ENCODE data around the gene MCF2L2.
"Not testable (repeated sequence)": the region's sequence is repeated elsewhere in the genome, so short reads cannot be mapped to it uniquely, and the experiment has no call there.

Gene MCF2L2, protein sequence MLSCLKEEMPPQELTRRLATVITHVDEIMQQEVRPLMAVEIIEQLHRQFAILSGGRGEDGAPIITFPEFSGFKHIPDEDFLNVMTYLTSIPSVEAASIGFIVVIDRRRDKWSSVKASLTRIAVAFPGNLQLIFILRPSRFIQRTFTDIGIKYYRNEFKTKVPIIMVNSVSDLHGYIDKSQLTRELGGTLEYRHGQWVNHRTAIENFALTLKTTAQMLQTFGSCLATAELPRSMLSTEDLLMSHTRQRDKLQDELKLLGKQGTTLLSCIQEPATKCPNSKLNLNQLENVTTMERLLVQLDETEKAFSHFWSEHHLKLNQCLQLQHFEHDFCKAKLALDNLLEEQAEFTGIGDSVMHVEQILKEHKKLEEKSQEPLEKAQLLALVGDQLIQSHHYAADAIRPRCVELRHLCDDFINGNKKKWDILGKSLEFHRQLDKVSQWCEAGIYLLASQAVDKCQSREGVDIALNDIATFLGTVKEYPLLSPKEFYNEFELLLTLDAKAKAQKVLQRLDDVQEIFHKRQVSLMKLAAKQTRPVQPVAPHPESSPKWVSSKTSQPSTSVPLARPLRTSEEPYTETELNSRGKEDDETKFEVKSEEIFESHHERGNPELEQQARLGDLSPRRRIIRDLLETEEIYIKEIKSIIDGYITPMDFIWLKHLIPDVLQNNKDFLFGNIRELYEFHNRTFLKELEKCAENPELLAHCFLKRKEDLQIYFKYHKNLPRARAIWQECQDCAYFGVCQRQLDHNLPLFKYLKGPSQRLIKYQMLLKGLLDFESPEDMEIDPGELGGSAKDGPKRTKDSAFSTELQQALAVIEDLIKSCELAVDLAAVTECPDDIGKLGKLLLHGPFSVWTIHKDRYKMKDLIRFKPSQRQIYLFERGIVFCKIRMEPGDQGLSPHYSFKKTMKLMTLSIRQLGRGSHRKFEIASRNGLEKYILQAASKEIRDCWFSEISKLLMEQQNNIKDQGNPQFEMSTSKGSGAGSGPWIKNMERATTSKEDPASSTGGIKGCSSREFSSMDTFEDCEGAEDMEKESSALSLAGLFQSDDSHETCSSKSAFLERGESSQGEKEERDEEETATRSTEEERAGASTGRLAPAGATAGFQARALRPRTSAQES

DNA sequence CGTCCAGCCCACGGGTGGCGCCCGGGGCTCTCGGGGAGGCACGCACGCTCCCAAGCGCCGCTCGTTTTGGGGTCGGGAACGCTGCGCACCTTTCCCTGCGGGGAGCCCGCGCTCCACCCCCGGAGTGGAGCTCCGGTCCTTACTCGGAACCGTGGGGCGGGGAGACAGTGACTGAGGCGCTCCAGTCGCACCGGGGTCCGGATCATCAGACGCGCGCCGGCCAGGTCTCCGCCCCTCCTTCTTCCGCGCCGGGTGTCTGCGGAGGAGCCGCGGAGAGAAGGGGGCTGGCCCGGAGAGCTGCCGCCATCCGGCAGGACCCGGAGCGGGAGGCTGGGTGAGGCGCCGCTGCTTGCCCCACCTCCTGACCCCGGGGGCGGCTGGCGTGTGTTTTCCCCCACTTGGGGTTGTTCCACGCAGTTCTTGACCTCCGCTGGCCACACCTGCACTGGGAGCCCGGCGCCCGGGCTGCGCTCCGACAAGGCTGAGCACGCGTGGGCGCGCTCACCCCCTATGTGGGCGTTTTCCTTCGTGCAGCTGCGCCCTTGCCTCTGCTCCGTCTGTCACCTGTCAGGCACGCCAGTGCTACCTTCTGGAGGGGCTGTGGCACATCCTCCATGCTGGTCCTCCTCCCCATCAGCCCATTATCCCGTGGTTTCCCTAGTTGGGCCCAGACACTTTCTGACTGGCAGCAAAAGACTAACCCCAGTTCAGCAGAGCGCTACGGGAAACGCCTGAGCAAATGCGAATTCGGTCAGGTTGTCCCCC, at the start of gene MCF2L2:
MCF2L2 (minus strand) TSS at position 173 of the 765 bp plus-strand sequence. CDS start 642 bp downstream, outside the sequence.
- DNase-seq = peak; percentile 62

DNA sequence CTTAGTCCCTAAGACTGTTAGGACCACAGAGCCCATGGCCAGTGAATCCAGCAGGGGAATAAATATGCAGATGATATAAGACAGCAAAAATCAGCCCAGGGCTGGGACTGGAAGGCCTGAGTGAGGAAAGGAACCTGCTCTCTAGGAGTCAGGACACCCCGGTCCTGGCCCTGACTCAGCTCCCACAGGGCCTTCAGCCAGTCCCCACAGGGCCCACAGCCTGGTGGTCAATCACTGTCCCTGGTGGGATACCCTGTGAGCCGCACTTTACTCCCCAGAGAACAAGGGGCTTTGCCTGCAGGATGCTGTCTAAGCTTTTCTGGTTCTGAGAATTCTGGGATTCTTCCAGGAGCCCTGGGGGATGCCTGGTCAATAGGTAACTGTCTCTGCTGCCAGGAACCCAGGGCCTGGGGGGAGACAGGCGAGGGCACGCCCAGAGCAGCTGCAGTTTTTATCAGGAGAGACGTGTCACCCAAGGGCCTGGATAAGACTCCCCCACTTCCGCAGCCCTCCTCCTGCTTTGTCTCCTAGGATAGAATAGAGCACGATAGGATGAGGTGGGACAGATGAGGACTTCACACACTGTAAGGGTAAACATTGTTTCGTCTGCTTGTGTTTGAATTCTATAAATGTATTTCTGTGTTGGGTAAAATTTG, 49.5 kb upstream of the MCF2L2 start:
- DNase-seq = no peak

DNA sequence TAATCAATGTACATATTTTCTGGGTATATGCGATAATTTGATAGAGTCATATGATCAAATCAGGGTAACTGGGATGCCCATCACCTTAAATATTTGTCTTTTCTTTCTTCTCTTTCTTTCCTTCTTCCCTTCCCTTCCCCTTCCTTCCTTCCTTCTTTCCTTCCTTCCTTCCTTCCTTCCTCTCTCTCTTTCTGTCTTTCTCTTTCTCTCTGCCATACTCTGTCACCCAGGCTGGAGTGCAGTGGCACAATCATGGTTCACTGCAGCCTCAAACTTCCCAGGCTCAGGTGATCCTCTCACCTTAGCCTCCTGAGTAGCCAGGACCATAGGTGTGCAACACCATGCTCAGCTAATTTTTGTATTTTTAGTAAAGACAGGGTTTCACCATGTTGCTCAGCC, 47.3 kb upstream of the MCF2L2 start:
- DNase-seq = not testable (repeated sequence)

DNA sequence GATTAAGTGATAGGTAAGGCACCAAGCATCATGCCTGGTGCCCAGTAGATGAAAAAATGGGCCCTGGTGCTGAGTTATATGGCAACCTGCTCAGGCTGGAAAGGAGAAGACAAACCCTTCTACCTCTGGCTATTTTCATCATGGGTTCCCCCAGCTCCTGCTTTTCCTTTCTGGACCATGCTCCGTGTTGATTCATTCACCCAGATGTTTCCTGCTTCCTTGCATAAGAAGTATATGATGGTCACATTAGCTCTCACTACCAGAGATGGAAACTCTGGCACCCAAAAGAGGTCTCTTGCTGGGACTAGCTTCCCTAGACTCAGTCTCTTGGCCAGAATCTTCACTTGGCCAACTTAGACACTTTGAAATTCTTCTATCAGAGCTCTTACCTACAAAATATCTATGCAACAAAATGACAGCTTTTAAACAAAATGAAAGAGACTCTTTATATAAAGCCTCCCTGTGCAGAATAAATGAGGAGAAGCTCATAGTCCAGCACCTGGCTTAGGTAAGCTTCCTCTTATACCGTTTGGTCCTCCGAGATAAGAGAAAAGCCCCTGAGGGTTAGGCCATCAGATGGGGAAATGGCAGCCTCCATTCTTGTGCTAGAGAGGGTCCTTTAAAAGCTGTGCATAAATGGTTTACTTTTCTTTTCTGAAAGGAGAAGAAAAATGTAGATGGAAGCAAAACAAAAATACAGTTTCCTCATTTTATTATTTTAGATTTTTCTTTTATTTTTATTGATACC, 46.8 kb upstream of the MCF2L2 start:
- DNase-seq = no peak

DNA sequence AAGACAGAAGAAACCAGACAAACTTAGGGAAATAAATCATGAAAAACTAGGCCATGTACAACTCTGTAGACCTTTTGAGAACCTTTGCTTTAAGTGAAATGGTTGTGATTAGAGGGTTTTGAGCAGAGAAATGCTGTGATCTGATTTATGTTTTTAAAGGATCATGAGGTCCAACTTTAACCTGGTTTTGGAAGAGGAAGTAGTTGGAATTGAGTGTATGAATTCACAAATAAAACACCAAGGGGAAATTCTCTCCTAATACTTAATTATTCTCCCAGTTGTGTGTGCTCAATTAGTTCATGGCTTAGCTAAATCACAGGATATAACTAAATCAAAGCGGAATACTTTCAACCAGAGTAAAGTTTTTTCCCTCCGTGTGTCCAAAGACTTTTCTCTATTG, 45.5 kb upstream of the MCF2L2 start:
- DNase-seq = no peak

DNA sequence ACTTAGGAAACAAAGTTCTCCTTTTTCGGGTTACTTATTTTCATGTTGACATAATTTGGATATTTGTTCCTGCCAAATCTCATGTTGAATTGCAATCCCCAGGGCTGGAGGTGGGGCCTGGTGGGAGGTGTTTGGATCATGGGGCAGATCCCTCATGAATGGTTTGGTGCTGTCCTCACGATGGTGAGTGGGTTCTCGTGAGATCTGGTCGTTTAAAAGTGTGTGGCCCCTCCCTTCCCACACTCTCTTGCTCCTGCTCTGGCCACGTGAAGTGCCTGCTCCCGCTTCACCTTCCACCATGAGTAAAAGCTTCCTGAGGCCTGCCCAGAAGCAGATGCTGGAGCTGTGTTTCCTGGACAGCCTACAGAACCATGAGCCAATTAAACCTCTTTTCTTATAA, 43.7 kb upstream of the MCF2L2 start:
- no peak for DNase-seq

DNA sequence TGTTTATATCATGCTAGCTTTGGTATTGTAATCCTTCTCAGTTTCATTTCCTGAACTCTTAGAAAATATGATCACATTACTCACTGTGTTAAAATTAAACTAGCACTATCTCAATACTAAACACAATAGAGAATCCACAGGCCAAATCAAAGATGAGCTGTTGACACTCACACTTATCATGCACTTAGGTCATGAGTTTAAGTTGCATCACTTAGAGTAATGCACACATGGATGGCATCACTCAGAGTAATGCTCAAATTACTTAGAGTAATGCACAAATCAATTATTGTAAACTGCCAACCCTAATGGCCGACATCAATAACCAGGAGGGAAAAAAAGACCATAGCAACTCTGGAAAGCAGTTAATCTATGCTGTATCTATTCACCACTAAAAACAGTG, 40.0 kb upstream of the MCF2L2 start:
- no peak for DNase-seq

DNA sequence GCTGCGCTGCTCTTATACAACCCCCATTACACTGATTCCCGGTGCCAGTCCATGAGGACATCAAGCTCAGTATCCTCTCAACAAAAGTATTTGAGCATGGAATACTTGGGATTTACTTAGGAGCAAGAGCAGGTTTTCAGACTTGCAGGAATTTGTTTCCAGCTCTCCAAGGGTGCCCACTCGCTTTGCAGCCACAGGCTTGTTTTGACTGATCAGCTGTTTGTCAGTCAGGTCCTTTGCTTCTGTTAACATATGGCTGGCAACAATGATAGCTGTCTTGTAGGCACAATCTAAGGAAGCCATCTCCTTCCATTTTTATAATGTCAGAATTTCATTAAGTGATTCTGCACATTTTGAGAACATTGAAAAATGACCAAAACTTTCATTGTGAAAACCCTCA, 38.2 kb upstream of the MCF2L2 start:
- no peak for DNase-seq

DNA sequence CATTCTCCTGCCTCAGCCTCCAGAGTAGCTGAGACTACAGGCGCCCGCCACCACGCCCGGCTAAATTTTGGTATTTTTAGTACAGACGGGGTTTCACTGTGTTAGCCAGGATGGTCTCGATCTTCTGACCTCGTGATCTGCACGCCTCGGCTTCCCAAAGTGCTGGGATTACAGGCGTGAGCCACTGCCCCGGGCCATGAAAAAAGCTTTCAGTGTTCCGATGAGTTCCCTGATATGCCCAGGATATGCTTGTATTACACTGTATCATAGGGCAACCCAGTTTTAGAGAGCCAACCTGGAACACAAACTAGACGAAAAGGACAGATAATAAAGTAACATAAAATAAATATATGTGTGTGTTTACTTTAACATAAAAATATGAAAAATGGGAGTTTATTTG, 37.3 kb upstream of the MCF2L2 start:
- DNase-seq = not testable (repeated sequence)

DNA sequence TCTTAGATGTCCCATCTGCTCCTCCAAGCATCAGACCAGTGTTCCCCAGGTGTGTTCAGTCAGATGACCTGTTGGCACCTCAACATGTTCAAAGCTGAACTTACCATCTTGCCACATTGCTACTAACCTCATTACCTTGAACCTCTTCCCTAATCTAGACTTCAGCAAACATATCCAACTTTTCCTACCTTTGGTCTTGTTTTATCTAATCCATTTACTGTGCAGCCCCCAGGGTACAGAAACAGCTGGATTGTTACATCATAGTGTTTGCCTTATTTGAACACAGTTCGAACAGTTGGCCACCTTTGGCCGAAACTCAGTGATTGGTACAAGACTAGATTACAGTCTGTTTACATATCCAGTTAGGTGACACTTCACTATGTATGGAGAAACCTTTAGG, 36.1 kb upstream of the MCF2L2 start:
- no peak for DNase-seq

DNA sequence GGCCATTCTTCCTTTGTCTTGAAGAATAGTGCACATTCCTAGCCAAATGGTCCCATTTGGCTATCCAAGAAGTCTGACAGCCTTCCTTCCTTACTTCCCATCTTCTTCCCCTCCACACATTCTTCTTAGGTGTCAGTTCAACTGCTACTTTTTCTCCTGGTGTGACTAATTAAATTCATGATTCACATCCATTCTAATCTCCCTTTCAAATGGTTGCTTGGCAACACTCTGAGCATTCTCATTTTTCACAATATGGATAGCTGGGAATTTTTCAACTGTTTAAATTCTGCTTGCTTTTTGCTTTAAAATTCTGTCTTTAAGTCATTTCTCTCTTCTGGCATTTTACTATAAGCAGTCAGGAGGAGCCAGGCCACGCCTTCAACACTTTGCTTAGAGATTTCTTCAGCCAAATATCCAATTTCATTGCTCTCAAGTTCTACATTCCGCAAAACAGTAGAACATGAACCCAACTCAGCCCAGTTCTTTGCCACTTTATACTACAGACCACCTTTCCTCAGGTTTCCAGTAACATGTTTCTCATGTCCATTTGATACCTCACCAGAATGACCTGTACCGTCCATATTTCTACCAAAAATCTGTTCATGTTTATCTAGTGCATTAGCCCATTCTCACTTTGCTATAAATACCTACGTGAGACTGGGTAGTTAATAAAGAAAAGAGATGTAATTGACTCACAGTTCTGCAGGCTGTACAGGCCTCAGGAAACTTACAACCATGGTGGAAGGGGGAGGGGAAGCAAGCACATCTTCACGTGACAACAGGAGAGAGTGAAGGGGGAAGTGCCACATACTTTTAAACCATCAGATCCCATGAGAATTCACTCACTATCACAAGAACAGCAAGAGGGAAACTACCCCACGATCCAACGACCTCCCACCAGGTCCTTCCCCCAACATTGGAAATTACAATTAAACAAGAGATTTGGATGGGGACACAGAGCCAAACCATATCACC, 31.9 kb upstream of the MCF2L2 start:
- no peak for DNase-seq

DNA sequence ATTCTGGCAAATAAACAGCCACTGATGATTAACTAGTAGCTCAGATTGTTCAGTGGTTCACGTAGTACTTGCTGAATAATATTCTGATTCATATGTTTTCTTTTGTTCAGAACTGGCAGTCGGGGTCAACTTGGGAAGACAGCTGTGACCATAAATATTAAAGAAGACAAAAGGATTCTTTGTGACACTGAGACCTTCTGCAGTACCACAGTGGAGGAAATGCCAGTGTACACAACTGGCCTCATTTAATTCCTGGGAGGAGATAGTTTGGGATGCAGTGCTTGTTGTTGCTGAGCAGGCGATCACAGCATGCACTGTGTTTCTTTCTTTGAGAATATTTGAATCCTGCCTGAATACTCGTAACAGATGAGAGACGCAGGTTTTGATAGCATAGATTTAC, 26.7 kb upstream of the MCF2L2 start:
- no peak for DNase-seq

DNA sequence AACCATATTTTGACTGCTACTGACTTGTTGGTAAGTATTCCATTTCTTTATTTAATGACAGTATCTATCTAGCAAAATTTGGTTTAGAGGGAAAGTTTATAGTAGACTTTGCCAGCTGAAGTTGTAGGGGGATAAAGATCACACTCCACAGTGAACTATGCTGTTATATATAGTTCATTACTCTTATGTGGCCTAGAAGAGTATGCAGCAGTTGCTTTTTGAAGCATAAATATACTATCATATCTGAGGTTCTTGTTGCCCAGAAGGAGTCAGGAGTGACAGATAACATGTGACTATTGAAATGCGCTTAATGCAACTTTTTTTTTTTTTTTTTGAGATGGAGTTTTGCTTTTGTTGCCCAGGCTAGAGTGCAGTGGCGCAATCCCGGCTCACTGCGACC, 25.6 kb upstream of the MCF2L2 start:
- no peak for DNase-seq

DNA sequence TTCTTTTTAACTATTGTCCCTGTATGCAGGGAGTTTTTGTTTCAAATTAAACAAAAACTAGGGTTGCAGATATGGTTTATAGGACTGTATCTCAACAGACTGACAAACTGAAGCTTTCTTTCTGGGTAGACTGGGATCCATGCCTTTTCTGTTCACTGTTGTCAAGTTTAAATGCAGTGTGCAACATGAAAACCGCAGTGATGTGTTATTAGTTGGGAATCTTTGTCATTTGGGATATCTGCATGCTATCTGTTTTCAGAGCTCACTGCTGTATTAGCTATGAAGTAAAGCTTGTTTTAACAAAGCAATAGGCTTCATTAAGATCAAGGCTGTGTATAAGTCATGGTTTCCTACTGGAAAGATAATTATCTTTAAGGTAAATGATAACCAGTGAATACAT, 21.4 kb upstream of the MCF2L2 start:
- no peak for DNase-seq

DNA sequence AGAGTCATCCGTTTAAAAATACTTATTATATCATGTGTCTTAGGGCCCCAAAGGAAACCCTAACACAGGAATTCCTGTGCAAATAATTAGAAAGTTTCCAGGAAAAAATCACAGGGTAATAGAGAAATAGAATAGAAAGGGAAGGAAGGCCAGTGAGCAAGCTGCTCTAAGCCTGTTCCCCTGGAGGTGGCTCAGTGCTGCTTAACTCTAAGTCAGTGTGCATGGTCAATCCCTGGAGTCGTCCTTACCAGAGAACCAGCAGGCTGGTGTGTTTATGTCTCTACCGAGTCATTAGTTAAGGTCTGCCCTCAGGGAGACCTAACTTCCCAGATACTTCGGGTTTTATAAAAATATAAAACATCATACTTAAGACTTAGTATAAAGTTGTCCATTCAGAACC, 21.0 kb upstream of the MCF2L2 start:
- DNase-seq = no peak

DNA sequence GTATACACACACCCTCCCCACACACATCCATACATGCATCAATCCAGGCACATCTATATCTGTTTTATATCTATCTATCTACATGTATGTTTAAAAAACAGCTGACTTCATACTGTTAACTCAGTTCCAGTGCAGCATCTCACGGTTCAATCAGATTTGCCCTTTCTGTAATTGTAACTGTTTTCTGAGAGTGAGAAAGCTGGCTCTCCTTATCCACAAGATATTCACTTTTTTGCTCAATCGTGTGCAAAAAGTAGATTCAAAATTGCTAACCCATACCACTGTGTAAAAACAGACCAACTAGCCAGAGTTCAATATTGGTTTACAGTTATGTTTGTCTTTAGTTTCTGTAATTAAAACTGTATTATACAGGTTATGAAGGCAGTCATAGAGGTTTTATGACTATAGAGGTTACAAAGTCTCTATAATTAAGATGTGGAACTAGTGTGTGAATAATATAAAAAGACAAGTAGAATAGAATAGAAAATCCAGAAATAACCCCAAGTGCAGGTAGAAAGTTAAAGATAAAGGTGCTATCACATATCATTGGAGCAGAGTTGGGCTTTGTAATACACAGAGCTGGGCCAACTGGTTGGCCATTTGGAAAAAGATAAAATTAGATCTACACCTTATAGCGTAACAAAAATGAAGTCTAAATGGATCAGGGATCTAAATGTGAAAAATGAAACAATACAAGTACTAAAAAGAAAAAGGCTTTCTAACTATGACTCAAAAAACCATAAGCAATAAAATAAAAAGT, 20.1 kb upstream of the MCF2L2 start:
- no peak for DNase-seq

DNA sequence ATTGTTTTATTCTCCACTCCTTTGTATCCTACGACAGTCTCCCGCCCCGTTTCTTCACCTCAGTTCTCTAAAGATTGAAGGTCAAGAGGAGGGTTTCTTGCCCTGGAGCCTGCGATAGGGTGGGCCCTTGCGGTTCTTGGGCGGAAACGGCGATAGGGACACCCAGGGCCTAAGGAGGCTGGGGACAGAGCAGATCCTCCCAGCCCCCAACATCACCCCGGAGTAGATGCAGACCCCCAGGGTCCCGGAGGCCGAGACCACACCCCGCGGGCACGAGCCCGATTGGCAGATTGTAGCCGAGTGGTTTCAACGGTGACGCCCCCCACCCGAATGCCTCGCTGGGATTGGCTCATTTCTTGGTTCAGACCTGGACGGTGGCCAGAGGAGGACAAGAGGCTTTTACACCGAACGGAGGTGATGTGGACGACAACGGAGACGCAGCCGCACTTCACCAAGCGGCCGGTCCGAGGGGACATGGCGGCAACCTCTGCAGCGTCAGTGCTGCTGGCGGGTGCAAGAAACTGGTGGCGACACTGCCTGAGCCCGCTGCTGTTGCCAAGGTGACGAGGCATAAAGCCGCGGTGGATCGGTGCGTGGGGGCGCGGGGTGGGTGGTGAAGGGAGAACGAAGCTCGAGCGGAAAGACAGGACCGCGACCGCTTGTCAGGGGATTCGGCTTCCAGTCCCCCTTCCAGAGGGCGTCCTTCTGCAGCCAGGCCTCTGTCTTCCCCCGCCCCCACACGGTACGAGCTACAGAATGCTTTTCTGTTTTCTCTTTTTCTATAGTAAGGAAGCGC, 19.0 kb upstream of the MCF2L2 start:
- DNase-seq = peak; percentile 92

DNA sequence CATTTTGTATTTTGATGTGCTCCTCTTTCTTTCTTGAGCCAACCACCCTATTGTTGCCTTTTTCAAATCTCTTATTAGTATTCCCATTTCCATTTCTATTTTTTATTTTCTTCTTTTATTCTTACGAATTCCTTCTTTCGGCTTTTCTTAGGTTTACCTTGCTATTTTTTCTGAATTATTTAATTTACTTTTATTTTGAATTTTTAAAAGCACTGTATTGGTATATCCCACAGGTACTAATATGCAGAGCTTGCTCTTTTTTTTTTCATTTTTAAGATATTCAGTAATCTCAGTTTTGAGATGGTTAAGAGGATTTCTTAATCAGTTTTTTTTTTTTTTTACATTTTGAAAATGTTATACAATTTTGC, 18.4 kb upstream of the MCF2L2 start:
- no peak for DNase-seq

DNA sequence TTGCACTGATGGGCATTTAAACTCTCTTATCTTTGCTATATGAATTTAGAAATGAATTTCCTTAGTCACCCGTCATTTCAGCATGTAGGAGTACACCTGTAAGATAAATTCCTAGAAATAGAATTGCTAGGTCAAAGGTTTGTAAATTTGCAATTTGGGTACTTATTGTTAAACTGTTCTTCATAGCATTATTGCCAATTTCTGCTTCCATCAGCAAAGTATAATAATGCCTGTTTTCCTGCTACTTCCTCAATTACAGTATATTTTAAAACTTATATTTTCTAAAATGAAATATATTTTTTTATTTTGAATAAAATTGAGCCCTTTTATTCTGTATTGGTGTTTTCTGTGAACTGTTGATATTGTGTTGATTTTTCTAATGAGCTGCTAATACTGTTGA, 16.3 kb upstream of the MCF2L2 start:
- no peak for DNase-seq

Measured in right hindlimb (tissue), 1 donor.